HG02938 (cell line): ENCODE data around the gene SLC4A1AP.

Experiments used
- ATAC-seq: cut with Tn5 transposase; IDR thresholded peaks from one replicate; pipeline ENCODE4 v1.9.1; 2021; ENCODE audit warnings: mild to moderate bottlenecking, moderate library complexity; ENCODE audit not compliant: unreplicated experiment

The SLC4A1AP gene

DNA sequence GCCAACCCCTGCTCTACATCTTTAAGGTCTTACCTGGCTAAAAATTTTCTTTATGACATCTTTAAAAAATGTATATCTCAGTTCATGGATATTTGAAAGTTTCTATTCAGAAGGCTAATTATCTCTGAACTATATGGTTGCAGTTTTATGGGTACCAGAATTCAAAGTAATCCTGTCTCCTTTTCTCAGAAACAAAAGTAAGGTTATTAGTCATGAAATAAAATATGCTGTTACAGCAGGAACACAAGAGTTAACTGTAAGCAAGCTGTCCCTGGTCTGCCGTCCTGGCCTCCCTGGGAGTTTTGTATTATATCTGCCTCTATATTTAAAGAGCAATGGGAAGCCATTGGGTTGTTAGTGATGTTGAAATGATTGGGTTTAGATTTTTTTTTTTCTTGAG is 34.0 kb downstream of the SLC4A1AP start:
- ATAC-seq = no peak

DNA sequence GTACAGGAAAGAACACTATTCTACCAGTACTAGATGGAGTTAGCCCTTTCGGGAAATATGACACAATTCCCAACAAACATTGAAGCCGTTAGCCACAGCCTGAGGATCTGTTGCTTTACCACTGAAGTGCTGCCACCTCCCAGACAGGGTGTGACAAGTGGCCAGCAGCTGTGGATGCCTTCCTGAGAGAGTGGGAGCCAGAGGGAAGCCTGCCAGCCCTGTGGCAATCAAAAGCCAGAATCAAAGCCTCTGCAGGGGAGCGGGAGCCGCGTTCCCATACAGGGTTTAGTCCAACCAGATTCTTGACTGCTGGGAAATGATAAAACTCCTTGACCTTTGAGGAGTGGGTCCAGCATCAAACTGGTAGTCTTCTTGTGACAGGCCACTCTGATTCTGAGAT is 38.0 kb downstream of the SLC4A1AP start:
- ATAC-seq = no peak

DNA sequence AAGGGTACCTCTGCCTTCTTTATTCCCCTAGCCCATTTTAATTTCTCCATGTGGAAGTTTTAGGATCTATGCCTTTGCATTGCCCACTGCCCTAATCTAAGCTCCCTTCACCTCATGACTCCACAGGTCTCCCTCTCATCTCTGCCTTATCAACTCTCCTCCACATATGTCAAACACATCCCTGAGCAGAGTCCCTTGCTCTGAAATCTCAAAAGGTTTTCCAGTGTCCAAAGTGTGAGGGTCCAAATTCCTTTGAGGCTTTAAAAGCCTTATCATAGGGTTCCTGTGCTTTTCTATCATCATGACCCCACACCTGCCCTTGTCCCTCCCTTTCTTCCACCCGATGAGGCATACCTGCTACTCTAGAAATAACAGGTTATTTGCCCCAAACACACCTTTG is 38.6 kb downstream of the SLC4A1AP start:
- ATAC-seq = no peak

DNA sequence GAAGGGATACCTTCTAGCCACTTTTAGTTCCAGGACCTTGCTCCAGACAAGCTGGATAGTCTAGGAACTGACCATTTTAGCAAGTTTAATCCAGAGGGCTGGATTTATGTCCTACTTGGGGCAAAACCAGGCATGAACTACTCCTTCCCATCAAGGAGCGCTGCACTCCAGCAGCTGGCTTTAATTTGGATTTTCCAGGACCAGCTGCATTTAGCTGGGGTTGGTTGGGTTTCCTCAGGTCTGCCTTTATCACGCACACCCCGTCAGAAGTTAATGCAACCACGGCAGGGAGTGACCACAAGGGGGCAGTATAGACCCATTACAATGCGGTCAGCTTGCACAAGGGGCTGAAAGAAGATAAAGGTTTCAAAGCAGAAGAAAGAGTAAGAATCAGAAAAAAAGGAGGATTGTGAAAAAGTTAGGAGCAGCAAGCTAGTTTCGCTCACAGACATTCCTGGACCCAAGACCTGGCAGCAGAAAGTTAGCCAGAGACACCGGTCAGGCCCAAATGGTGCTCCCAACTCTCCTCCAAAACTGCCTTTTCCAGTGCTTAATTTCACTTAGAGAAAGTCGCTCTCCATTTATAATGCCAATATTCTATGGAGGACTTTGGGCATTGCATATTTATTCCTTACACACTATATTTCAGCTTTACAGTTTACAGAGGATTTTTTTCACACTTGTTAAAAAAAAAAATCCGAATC is 40.1 kb downstream of the SLC4A1AP start:
- no peak for ATAC-seq

DNA sequence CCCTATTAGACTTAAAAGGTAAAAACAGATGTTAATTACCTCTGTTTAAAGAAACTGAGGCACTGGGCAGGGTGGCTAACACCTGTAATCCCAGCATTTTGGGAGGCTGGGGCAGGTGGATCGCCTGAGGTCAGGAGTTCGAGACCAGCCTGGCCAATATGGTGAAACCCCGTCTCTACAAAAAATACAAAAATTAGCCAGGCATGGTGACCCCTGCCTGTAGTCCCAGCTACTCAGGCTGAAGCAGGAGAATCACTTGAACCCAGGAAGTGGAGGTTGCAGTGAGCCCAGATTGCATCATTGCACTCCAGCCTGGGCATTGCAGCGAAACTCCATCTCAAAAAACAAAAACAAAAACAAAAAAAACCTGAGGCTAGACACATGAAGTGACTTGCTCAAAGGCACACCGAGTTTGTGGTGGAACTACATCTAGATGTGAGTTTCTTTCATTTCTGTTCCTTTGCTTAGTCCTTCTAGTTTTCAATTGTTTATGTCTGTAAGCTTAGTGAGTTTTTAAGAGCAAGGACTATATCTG is 40.7 kb downstream of the SLC4A1AP start:
- ATAC-seq = no peak

DNA sequence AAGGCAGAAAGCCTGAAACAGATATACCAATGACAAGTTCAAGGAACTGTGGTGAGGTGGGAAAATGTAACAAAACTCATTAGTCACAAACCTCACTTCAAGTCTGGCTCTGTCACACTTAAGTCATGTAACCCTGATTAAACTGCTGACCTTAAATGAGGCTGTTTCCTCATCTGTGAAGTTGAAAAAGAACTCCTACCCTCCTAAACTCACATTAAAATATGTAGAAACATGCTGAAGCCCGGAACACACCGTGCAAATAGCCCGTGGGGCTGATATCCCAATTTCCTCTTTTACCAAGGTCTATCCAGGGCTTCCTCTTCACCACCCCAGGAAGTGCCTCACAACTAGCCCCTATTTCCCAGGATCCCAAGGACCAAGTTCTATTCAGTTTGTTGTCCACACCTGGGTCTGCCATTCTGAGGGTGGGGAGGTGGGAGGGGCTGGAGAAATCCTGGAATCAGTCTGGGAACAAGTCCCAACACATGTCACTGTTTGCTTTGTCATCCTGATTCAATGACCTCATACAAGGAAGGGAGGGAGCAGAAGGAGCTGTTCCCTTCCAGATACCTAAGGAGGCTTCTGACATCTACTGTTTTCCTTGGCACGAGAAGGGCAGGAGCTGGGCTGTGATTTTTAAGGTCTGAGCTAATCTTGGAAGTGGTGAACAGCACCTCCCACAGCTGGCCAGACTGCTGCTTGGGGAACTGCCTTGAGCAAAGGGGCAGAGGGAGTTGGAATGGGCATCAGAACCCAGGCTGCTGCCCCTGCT is 42.3 kb downstream of the SLC4A1AP start:
- ATAC-seq = no peak

DNA sequence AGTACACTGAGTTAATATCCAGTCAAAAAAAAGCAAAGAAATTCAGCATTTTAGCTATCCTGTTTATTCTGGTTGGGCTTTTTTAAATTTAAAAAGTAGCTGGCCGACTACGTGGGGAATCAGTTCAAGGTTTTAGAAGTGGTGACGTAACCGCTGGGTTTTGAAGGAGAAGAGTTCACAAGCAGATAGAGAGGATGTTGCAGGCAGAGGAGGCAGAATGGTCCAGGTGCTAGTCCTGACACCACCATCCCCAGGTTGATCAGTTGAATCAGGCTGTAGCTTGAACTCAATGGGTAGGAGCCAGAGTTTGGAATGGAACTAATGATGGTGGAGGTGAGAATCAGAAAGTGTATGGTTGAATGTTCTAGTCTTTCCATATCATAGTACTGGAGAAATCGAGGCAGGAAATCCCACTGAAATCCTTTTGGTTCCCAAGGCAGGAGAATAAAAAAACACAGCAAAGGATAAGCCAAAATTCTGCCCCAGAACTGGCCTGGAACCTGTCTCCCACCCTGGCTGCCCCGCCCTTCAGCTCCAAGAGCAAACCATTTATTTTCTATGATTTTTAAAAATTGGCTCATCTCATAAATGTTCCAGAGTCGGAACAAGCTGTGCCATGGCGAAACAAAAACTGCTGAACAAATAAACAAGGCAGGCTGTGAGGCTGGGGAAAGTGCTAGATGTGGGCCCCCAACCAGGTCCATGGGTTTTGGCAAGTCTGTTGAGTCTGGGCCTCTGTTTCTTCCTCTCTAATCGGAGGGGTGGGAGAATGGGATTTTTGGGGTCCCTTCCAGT is 44.0 kb downstream of the SLC4A1AP start:
- no peak for ATAC-seq

DNA sequence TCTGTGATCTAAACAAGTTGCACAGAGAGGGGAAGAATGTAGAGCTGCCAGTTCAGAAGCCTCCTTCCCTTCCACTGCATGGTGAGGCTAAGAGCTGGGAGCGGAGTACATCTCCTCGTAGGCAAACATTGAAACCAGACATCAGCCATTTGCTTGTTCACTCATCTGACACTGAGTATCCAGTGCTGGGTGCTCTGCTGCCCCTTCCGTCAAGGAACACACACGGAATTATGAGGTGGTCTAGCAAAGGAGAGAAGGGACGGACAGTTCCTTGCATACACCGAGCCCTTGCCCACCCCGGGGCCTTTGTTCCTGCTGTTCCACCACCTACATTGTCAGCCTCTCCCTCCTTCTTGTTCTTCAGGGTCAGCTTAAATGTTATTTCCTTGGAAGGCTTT is 44.6 kb downstream of the SLC4A1AP start:
- no peak for ATAC-seq

DNA sequence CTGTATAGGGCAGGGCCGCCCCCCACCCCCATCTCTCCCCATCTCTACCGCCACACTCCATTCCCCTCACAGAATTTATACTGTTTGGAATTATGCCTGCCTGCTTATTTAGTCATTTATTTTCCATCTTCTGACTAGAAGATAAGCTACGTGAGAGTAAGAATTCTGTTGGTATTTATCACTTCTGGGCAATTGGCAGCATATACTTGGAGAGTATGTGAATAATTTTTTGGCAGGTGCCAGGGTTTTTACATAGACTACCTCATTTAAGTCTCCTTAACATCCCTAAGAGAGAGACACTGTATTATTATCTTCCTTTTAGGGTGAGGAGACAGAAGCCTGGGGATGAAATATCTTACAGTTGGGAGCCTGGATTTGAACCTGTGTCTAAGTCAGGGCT is 45.0 kb downstream of the SLC4A1AP start:
- no peak for ATAC-seq

DNA sequence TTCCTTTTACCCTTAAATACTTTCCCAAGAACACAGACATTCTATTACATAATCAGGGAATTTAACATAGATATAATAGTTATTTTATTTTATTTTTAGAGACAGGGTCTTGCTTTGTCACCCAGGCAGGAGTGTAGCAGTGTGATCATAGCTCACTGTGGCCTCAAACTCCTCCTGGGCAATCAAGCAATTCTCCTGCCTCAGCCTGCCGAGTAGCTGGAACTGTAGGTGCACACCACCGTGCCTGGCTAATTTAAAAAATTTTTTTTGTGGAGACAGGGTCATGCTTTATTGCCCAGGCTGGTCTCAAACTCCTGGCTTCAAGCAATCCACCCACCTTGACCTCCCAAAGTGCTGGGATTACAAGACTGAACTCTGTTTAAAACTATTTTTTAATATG is 45.6 kb downstream of the SLC4A1AP start:
- no peak for ATAC-seq

DNA sequence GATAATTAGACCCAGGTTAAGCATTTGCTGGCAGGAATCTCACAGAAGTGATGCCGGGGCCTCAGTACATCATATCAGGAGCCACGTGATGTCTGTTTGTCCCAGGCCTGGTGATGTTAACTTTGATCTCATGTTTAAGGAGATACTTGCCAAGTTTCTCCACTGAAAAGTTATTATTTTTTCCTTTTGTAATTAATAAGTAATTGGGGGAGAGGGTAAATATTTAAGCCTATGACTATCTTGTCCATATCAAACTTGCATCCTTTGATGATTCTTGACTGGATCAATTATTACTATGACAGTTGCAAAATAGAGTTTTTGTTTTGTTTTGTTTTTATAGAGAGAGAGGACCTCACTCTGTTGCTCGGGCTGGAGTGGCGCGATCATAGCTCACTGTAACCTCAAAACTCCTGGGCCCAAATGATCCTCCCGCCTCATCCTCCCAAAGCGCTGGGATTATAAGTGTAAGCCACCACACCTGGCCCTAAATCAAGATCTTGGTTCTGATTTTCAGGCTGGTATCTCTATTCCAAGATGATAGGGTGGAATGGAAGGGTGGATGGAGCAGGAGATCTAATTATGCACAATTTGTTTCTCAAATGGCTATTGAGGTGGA is 46.4 kb downstream of the SLC4A1AP start:
- ATAC-seq = no peak

DNA sequence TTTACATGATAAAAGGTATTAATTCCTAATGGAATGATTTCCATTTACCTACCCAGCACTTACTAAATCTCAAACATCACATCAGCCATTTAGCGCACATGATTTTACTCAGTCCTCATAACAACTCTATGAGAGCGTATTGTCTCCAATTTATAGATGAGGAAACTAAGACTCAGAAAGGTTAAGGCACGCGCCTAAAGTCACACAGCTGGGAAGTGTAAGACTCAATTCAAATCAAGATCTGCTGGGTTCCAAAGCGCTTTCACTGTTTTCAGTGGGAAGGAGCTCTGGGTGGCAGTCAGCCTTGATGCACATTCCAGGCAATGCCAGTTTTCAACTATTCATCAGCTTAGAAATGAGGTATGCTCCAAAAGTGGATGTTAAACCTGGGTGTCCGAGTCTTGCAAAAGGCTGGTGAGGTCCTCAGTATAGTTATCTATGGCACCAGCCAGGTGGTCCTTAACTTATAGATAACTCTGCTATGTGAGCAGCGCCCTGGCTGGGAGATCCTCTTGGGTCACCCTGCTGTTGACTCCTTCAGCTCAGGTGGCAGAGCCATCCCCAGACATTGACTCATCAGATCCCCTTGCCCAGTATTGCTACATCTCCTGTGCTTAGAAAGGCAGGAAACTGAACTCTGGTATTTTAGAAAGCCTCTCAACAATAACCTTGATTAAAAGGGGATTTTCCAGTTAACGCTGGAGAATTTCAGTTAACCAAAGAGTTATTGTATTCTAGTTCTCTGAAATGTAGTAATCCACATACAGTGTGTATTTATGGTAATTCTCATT is 47.1 kb downstream of the SLC4A1AP start:
- ATAC-seq = no peak

DNA sequence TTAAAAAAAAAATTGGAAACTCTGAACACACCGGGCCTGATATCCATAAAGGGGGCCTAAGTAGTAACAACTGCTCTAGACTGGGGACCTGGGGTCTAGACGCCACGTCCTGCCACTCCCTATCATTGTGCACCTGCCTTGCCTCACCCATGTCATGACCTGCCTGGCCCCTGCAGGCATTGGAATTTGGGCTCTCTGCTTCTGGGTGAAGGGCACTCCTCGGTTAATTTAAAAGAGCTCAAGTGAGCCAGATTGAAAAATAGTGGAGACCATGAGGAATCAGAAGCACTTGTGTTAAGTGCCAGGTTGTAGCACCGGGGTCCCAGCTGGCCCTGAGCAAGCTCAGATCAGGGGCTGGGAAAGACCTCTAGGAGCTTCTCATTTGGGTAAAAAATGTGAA is 48.1 kb downstream of the SLC4A1AP start:
- ATAC-seq = no peak

DNA sequence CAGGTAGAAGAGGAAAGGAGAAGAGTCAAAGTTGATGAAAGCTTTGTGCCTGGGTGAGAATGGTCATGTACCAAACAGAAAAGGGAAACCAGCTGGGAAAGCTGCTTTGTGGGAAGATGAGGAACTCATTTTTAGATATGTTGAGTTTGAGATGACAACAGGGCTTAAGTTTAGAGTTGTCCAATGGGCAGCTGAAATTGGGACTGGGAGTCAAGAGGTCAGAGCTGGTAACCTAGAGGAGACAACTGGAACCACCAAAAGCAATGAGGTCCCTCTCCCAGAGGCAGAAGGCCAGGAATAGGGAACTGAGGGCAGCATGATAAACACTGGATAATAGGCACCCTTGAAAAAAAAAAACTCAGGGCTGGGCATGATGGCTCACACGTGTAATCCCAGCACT is 48.8 kb downstream of the SLC4A1AP start:
- ATAC-seq = no peak

DNA sequence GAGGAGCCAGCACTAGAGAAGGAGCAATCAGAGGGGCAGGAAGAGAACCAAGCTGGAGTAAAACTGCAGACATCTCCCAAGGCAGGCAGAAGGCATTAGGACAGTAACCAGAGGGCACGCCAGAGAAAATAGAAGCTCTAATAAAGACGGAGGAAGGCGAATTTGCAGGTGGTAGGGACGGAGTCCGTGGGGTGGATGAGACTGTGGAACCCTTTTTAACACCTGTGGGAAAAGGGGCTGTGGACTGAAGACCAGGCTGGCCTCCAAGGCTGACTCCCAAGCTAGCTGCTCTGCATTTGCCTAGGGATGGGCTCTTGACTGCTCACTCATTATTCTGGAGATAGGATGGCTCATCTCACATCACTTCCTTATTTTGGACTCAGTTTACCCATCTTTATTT is 49.5 kb downstream of the SLC4A1AP start:
- ATAC-seq = no peak

DNA sequence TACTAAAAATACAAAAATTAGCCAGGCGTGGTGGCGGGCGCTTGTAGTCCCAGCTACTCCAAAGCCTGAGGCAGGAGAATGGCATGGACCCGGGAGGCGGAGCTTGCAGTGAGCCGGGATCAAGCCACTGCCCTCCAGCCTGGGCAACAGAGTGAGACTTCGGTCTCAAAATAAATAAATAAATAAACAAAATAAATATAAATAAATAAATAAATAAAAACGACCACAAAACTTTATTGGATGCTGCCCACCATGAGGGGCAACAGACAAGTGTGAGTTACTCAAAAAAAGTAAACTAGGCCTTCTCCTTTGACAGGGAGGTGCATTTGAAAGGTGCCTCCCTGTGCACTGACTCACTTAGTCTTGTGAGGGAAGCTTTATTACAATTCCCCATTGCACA is 50.4 kb downstream of the SLC4A1AP start:
- no peak for ATAC-seq

DNA sequence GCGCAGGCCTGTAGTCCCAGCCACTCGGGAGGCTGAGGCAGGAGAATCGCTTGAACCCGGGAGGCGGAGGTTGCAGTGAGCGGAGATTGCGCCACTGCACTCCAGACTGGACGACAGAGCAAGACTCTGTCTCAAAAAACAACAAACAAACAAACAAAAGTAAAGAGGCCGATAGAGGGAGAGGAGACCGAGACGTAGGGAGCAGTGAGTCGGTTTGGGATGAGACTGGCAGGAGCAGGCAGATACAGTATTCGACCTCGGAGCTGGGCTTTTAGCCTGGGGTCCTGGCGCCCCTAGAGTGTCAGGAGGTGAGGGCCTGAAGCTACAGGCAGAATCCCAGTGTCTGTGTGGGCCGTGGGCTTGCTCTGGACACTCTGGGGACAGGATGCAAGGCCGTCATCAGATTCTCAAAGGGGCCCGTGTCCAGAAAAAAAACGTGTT is 51.2 kb downstream of the SLC4A1AP start:
- no peak for ATAC-seq

DNA sequence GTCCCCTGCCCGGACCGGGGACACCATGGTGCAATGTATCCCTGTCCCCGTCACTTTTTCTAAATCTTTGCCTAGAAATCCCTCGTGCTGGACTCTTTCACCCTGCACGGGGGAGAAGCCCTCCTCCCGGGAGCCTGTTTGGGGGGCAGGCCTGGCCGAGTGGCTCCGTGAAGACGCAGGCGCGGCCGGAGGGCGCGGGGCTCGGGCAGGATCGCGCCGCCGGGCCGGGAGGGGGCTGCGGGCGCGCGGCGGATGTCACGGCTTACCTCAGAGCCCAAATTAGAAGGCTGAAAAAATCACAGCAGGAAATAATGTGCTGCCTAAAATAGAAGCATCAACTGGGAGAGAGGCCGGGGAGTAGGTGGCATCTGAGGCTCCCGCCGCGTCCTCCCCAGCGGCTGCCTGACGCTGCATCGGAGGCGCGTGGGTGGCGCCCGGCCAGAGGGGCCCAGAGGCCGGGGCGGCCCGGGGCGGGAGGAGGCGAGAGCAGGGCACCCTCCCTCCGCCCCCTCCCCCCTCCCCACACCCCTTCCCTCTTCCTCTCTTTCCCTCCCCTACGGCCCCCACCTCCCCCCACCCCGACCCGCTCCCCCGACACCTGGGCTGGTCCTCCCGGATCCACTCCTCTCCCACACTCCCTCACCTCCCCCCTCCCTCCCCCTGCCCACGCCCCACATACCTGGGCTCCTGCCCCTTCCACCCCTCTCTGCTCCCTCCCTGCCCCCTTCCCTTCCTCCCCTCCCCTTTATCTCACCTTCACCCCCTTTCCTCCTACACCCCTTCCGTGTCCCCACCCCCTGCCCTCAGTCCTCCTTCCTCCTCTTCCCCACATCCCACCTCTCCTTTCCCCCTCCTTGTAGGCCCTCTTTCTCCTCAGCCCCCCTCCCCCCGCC is 51.9 kb downstream of the SLC4A1AP start:
- ATAC-seq = no peak
